ENCODE measurements around the gene ARHGAP12.

GRCh38 chr10:31978156-31978483, 49.5 kb upstream of the ARHGAP12 start:
- TF ChIP-seq EZH2 (IDR thresholded peaks at IDR 0.05; ENCODE audit: insufficient read depth, poor library complexity, severe bottlenecking) (no peak), EZH2phosphoT487 (IDR thresholded peaks at IDR 0.05; ENCODE audit: insufficient read depth, low read depth) (no peak)
